ENCODE measurements around the gene CDK1. TPM values are rescaled to one million over a fixed set of nuclear protein-coding genes. Genes with fewer than 3 reads are reported as not detected.

Gene CDK1
- total and polyA plus RNA-seq, 8 donors: 0.19 to 1.7 (median 0.67) TPM

DNA sequence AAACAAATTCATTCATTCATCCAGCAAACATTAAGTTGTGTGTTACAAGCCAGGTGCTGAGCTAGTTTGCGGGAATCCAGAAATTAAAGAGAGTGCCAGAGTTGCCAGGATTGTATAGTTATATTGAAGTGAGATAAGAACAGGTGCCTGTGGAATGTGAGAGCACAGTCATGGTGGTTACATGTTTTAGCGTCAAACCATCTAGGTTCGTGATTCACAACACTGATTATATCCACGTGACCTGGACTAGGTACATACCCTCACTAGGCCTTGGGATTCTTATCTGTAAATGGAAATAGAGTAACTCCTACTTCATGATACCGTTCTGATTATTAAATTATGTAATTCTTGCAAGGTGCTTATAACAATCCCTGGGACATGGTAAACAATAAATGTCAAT, 24.5 kb upstream of the CDK1 start:
- no peak for TF ChIP-seq CTCF (IDR thresholded peaks at IDR 0.05)
- no peak for DNase-seq
- Histone ChIP-seq H3K4me3 (no peak overlapping the region), H3K9me3 (no peaks in the 10 kb centered on the region), H3K36me3 (no peaks in the 10 kb centered on the region), H3K4me1 (no peaks in the 10 kb centered on the region), H3K27ac (no peak overlapping the region), H3K27me3 (no peaks in the 10 kb centered on the region)
- no peak for FAIRE-seq
- no peak for ATAC-seq
- intact Hi-C loops (cut with DNase I): no loop called here
- 56 to 63% methylated on average over 5 of the region's 5 CpGs for WGBS, 2 donors

DNA sequence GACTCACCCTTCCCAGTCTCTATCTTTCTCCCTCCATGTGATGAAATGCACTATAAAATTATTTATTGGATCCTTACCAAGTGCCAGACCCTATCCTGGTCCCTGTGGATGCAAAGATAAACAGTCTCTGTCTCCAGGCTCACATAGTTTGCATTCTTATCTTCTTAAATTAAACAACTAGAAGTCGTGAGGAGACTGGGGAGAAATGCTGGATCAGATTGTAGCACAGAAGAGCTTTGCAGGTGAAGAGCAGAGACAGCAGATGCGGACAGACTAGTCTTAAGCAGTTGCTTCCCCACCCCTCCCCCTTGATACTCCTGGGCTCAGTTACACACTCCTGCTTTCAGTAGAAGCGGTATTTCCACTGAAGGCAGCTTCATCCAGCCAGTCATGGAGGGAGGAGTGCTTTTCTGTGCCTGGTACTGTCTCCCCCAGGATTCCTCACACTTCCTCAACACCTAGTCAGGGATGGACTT, 20.8 kb upstream of the CDK1 start:
- DNase-seq (no peak), FAIRE-seq (no peak), ATAC-seq (no peak)
- WGBS, 2 donors: 49 to 55% methylated on average over 3 of the region's 3 CpGs
- Histone ChIP-seq H3K27ac (no peak overlapping the region), H3K36me3 (no peaks in the 10 kb centered on the region), H3K27me3 (no peaks in the 10 kb centered on the region), H3K4me3 (no peak overlapping the region), H3K9me3 (no peaks in the 10 kb centered on the region), H3K4me1 (no peaks in the 10 kb centered on the region)
- TF ChIP-seq CTCF (IDR thresholded peaks at IDR 0.05): no peak
- intact Hi-C loops (cut with DNase I): no loop called here

DNA sequence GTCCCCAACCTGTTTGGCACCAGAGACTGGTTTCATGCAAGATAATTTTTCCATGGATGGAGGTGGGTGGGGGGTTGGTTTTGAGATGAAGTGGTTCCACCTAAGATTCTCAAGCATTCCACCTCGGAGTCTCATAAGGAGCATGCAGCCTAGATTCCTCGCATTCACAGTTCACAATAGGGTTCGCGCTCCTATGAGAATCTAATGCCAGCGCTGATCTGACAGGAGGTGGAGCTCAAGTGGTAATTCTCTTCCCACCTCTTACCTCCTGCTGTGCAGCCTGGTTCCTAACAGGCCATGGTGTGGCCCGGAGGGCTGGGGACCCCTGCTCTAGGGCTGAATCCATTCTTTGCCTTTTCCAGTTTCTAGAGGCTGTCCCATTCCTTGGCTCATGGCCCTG, 19.1 kb upstream of the CDK1 start:
- intact Hi-C loops (cut with DNase I): no loop called here
- H3K4me1 ChIP-seq: no peaks in the 10 kb centered on the region
- no peak overlapping the region for H3K27ac ChIP-seq
- no peak for TF ChIP-seq CTCF (IDR thresholded peaks at IDR 0.05)
- FAIRE-seq (no peak), DNase-seq (no peak), ATAC-seq (no peak)
- H3K36me3 ChIP-seq: no peaks in the 10 kb centered on the region
- H3K4me3 ChIP-seq: no peak overlapping the region
- no peaks in the 10 kb centered on the region for H3K9me3 ChIP-seq
- WGBS, 2 donors: 76 to 79% methylated on average over 6 of the region's 6 CpGs
- no peaks in the 10 kb centered on the region for H3K27me3 ChIP-seq

DNA sequence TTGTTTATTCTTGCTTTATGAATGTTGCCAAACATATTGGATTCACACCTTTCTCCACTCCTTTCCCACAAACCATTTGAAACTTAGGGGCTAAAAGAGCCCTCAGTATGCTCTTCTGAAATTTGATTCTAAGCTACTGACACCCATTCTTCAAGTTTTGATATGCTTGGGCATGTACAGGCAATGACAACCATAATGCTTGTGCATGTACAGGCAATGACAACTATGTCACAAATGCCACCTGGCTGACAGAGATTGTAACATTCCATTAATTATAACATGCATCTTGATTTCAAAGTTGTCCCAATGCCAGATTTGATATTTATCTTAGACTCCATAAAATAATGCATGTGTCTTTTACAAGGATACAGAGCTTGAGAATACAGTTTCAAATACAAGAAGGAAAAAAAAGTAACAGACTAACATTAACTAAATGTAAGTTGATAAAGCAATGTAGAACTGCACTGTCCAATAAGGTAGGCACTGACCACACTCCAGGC, 17.5 kb upstream of the CDK1 start:
- H3K27ac ChIP-seq: no peak overlapping the region
- intact Hi-C loops (cut with DNase I): loop anchor here in 1 of 3 donors (10.0 kb wide), 1 partner anchor 306 kb away; no protein-coding TSS in a partner anchor
- no peak for DNase-seq
- no peaks in the 10 kb centered on the region for H3K9me3 ChIP-seq
- no peaks in the 10 kb centered on the region for H3K27me3 ChIP-seq
- TF ChIP-seq CTCF (IDR thresholded peaks at IDR 0.05): no peak
- H3K4me3 ChIP-seq: no peak overlapping the region
- no peak for FAIRE-seq
- no peak for ATAC-seq
- H3K36me3 ChIP-seq: no peaks in the 10 kb centered on the region
- no peaks in the 10 kb centered on the region for H3K4me1 ChIP-seq

DNA sequence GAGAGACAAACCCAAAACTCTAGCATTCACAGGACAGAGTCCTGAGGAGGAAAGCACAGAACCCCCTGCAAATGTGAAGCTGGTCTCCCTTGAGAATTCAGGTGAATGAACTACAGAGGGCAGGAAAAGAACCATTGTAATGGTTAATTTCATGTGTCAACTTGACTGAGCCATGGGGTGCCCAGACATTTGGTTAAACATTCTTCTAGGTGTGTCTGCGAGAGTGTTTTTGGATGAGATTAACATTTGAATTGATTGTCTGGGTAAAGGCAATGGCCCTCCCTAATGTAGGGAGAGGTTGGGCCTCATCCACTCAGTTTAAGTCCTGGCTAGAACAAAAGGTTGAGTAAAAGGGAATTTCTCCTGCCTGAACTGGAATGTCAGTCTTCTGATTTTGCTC, 15.7 kb upstream of the CDK1 start:
- no peak for ATAC-seq
- FAIRE-seq: no peak
- Histone ChIP-seq H3K27ac (no peak overlapping the region), H3K27me3 (no peaks in the 10 kb centered on the region), H3K9me3 (no peaks in the 10 kb centered on the region), H3K4me1 (no peaks in the 10 kb centered on the region), H3K36me3 (no peaks in the 10 kb centered on the region), H3K4me3 (no peak overlapping the region)
- 72 to 78% methylated on average over 1 of the region's 1 CpG for WGBS, 2 donors
- intact Hi-C loops (cut with DNase I): loop anchor here in 1 of 3 donors (10.0 kb wide), 1 partner anchor 308 kb away; no protein-coding TSS in a partner anchor
- TF ChIP-seq CTCF (IDR thresholded peaks at IDR 0.05): no peak
- no peak for DNase-seq

Data from pancreas (tissue), 10 donors.